ENCODE results near the gene PRR33. TPM values are rescaled to one million over a fixed set of nuclear protein-coding genes. Genes with fewer than 3 reads are reported as not detected.

The PRR33 gene
- total and polyA plus RNA-seq, 11 donors = 0.08 to 5.1 (median 2.4) TPM

- peak overlapping the region in 1 of 12 donors; percentile 61 for H3K27ac ChIP-seq
- DNase-seq = peak in 1 of 5 donors; percentile 4
- ATAC-seq = no peak
- no peak overlapping the region for H3K4me3 ChIP-seq
- no peaks in the 10 kb centered on the region for H3K9me3 ChIP-seq
- intact Hi-C loops (cut with DNase I) = loop anchor here in 2 of 10 donors (2.0 kb wide), 2 partner anchors 20 to 22 kb away; no protein-coding TSS in a partner anchor
- H3K27me3 ChIP-seq = no peaks in the 10 kb centered on the region
- TF ChIP-seq POLR2A (IDR thresholded peaks at IDR 0.05) (no peak), CTCF (IDR thresholded peaks at IDR 0.05) (no peak)
- no peaks in the 10 kb centered on the region for H3K36me3 ChIP-seq
- peaks cover 0 to 28% (median 7%) of the 10 kb centered on the region in 12 donors for H3K4me1 ChIP-seq
- WGBS, 4 donors = 97 to 98% (median 97%) methylated on average over 4 of the region's 4 CpGs
Measured at GRCh38 chr11:1932681-1933080, 41.0 kb upstream of the PRR33 start.

- TF ChIP-seq POLR2A (IDR thresholded peaks at IDR 0.05) (no peak), CTCF (IDR thresholded peaks at IDR 0.05) (no peak)
- H3K9me3 ChIP-seq = no peaks in the 10 kb centered on the region
- DNase-seq = peak in 1 of 5 donors; percentile 28
- 84 to 91% (median 84%) methylated on average over 11 of the region's 11 CpGs for WGBS, 4 donors
- ATAC-seq = no peak
- H3K36me3 ChIP-seq = no peaks in the 10 kb centered on the region
- H3K27me3 ChIP-seq = no peaks in the 10 kb centered on the region
- intact Hi-C loops (cut with DNase I) = loop anchor here in 2 of 10 donors (2.0 kb wide), 2 partner anchors 19 to 21 kb away; no protein-coding TSS in a partner anchor
- peaks cover 0 to 34% (median 12%) of the 10 kb centered on the region in 12 donors for H3K4me1 ChIP-seq
- peak overlapping the region; percentile 4 to 67 (median 53) for H3K27ac ChIP-seq
- H3K4me3 ChIP-seq = no peak overlapping the region
Measured at GRCh38 chr11:1932105-1932480, 40.4 kb upstream of the PRR33 start.

- Histone ChIP-seq H3K4me3 (no peak overlapping the region), H3K4me1 (peaks cover 0 to 39% (median 17%) of the 10 kb centered on the region in 12 donors), H3K27ac (peak overlapping the region; percentile 4 to 67 (median 53)), H3K27me3 (no peaks in the 10 kb centered on the region), H3K36me3 (no peaks in the 10 kb centered on the region), H3K9me3 (no peaks in the 10 kb centered on the region)
- DNase-seq = peak; percentile 47 to 67 (median 64)
- intact Hi-C loops (cut with DNase I) = loop anchor here in 3 of 10 donors (2.0 kb wide), 2 partner anchors 19 to 21 kb away; no protein-coding TSS in a partner anchor
- no peak for TF ChIP-seq POLR2A (IDR thresholded peaks at IDR 0.05)
- no peak for TF ChIP-seq CTCF (IDR thresholded peaks at IDR 0.05)
- 52 to 60% (median 54%) methylated on average over 18 of the region's 18 CpGs for WGBS, 4 donors
- ATAC-seq = peak in 2 of 4 donors; percentile 31 to 35
Measured at GRCh38 chr11:1931341-1932104, 39.8 kb upstream of the PRR33 start.

GRCh38 chr11:1930462-1930830 is 38.8 kb upstream of the PRR33 start:
- intact Hi-C loops (cut with DNase I) = loop anchor here in 1 of 10 donors (2.0 kb wide), 1 partner anchor 18 kb away; no protein-coding TSS in a partner anchor
- H3K4me1 ChIP-seq = peaks cover 0 to 50% (median 23%) of the 10 kb centered on the region in 12 donors
- H3K27me3 ChIP-seq = no peaks in the 10 kb centered on the region
- TF ChIP-seq POLR2A (IDR thresholded peaks at IDR 0.05) = no peak
- no peak overlapping the region for H3K4me3 ChIP-seq
- ATAC-seq (no peak), DNase-seq (no peak)
- WGBS, 4 donors = 66 to 84% (median 77%) methylated on average over 9 of the region's 9 CpGs
- peak overlapping the region in 11 of 12 donors; percentile 14 to 67 (median 54) for H3K27ac ChIP-seq
- H3K36me3 ChIP-seq = no peaks in the 10 kb centered on the region
- no peaks in the 10 kb centered on the region for H3K9me3 ChIP-seq

Measured in heart left ventricle (tissue), 16 donors.